Ectodermal cell (in vitro differentiated cells): ENCODE data around the gene ANXA3.

Experiments used
- H3K27ac ChIP-seq: 2 replicates; pipeline ENCODE4 v1.7.0; 2013; ENCODE audit warnings: mild to moderate bottlenecking, low read depth, low read length; ENCODE audit not compliant: insufficient read depth, poor library complexity, severe bottlenecking
- H3K27me3 ChIP-seq: 2 replicates; pipeline ENCODE4 v1.7.0; 2013; ENCODE audit warnings: mild to moderate bottlenecking, low read length; ENCODE audit not compliant: insufficient read depth, control insufficient read depth, poor library complexity, severe bottlenecking
- H3K36me3 ChIP-seq: one replicate; pipeline ENCODE4 v1.7.0; 2013; ENCODE audit warnings: low read length; ENCODE audit not compliant: control insufficient read depth, insufficient read depth
- H3K4me1 ChIP-seq: one replicate; pipeline ENCODE4 v1.7.0; 2013; ENCODE audit warnings: low read length; ENCODE audit not compliant: control insufficient read depth, insufficient read depth
- H3K4me3 ChIP-seq: 2 replicates; pipeline ENCODE4 v1.7.0; 2013; ENCODE audit warnings: low read depth, low read length, control low read depth; ENCODE audit not compliant: insufficient read depth
- H3K9me3 ChIP-seq: 2 replicates; pipeline ENCODE4 v1.7.0; 2013; ENCODE audit warnings: mild to moderate bottlenecking, low read length, moderate library complexity; ENCODE audit not compliant: control insufficient read depth
- WGBS, 2 experiments: methylation state at CpG; one replicate each; pipeline ENCODE4 v1.1.7; 2013; ENCODE audit warnings: missing lambda C conversion rate in 2 of 2; 5-methylcytosine and 5-hydroxymethylcytosine counted together

Gene ANXA3

DNA sequence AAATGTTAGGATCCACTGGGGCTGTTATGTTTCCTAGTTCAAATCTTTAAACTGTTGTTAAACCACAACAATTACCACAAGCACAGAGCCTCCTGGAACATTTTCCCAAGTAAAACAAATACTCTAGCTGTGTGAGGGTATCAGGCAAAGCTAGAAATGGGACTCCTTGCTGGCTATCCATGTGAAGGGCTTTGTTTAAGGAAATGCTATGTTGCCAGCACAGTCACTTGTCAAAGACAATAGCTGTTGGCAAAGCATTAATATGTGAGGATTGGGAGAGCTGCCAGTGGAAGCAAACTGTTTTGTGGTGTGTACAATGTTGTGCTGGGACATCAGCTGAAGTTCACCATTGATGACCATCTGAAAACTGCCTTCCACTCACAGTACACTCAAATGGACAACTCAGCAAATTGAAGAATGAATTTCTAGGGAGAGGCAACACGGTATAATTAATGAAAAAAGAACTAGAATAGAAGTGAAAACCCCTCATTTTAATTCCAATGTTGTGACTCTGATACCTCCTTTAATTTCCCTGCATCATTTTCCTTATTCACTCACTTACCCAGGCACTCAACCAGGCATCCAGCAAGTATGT, 100.8 kb downstream of the ANXA3 start:
- no peak overlapping the region for H3K27ac ChIP-seq
- 80 to 83% methylated on average over 1 of the region's 1 CpG for WGBS, 2 experiments
- H3K36me3 ChIP-seq: no peaks in the 10 kb centered on the region
- no peaks in the 10 kb centered on the region for H3K4me1 ChIP-seq
- H3K4me3 ChIP-seq: no peak overlapping the region
- no peaks in the 10 kb centered on the region for H3K27me3 ChIP-seq
- no peaks in the 10 kb centered on the region for H3K9me3 ChIP-seq

DNA sequence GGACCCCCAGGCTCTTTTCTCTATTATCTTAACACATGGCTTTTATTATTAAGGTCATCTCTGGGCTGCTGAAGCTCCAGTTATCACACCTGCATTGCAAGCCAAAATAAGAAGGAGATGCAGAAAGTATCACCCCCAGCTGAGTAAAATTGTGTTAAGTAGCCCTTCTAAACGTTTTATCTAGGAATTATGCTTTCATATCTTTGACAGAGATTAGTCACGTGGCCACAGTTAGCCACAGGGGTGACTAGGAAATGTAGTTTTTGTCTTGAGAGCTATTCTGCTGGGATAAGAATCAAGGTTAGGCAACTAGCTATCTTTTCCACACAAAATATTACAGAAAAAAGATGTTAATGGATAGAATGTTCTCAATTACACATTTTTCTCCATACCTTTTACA, 102.1 kb downstream of the ANXA3 start:
- no peaks in the 10 kb centered on the region for H3K4me1 ChIP-seq
- no peaks in the 10 kb centered on the region for H3K9me3 ChIP-seq
- H3K4me3 ChIP-seq: no peak overlapping the region
- H3K27ac ChIP-seq: no peak overlapping the region
- H3K27me3 ChIP-seq: no peaks in the 10 kb centered on the region
- WGBS, 2 experiments: 48 to 57% methylated on average over 2 of the region's 2 CpGs
- no peaks in the 10 kb centered on the region for H3K36me3 ChIP-seq

DNA sequence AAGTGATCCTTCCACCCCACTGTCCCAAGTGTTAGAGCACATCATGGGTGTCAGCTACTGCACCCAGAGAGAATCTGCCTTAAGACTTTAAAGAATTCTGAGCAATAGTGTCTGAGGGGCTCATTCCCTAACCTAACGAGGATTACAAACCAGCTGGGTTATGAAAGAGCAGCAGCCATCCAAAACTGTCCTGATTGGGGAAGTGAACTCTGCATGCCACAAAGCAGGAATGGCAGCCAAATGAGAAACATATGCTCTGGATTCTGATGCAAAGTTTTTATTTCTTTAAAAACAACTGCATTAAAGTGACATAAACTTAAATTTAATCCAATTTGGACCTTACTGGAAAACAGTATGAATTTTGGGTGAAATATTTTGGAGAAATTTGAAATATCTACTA, 103.2 kb downstream of the ANXA3 start:
- Histone ChIP-seq H3K9me3 (no peaks in the 10 kb centered on the region), H3K4me1 (no peaks in the 10 kb centered on the region), H3K4me3 (no peak overlapping the region), H3K27me3 (no peaks in the 10 kb centered on the region), H3K36me3 (no peaks in the 10 kb centered on the region), H3K27ac (no peak overlapping the region)
- 66 to 76% methylated on average over 1 of the region's 1 CpG for WGBS, 2 experiments

DNA sequence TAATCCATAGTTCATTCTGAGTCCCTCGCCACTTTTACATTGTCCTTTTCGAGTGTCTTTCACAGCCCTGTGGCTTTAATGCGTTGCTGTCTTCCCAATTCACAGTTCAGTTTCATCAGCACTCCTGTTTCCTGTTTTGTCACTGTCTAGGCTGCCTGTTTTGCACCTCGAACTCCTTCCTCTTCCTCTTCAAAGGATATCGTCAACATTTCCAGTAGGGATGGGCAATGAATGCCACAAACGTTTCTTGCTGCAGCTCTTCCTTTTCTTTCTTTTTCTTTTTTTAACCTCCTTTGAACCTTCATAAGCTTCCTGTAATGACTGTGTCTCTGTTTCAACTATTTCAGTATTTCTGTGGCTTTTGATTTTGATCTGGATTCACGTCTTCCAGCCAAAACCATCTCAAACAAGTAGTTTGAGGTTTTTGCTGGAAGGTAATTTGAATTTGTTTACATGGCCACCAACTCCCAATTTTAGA, 105.4 kb downstream of the ANXA3 start:
- 78 to 79% methylated on average over 6 to 7 of the region's 7 CpGs for WGBS, 2 experiments
- H3K9me3 ChIP-seq: no peaks in the 10 kb centered on the region
- H3K4me3 ChIP-seq: no peak overlapping the region
- H3K4me1 ChIP-seq: peaks cover under 1% of the 10 kb centered on the region
- H3K36me3 ChIP-seq: no peaks in the 10 kb centered on the region
- no peaks in the 10 kb centered on the region for H3K27me3 ChIP-seq
- H3K27ac ChIP-seq: no peak overlapping the region

DNA sequence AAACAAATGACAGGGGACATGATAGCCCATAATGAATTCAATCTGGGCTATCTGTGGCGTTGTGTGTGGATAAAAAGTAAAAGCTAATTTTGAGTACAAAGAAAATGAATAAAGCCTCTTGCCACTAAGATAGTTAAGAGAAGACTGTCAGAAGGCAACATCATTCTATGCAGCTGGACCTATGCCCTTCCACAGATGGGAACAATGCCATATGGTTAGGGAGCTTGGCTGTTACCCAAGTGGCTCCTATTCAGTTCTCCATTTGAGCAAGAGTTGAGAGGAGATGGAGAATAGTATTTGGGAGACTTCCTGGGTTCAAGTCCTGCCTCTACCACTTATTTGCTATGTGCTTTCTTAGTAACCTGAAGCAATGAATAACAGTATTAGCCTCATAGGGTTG, 107.7 kb downstream of the ANXA3 start:
- no peak overlapping the region for H3K27ac ChIP-seq
- H3K4me1 ChIP-seq: peaks cover 3% of the 10 kb centered on the region
- no peaks in the 10 kb centered on the region for H3K36me3 ChIP-seq
- no peaks in the 10 kb centered on the region for H3K9me3 ChIP-seq
- 87 to 93% methylated on average over 1 of the region's 1 CpG for WGBS, 2 experiments
- H3K4me3 ChIP-seq: no peak overlapping the region
- H3K27me3 ChIP-seq: no peaks in the 10 kb centered on the region

GRCh38 chr4:78659665-78660064, 108.1 kb downstream of the ANXA3 start:
- Histone ChIP-seq H3K4me1 (peaks cover 3% of the 10 kb centered on the region), H3K27ac (no peak overlapping the region)
- WGBS, 2 experiments: 77 to 100% methylated on average over 1 of the region's 1 CpG

More at GRCh38 chr4:78659665-78660064, 108.1 kb downstream of the ANXA3 start:
- no peaks in the 10 kb centered on the region for H3K36me3 ChIP-seq
- no peaks in the 10 kb centered on the region for H3K9me3 ChIP-seq
- no peaks in the 10 kb centered on the region for H3K27me3 ChIP-seq
- no peak overlapping the region for H3K4me3 ChIP-seq
